HepG2 (cell line): ENCODE data around the gene RERE. TPM values are rescaled to one million over a fixed set of nuclear protein-coding genes. Genes with fewer than 3 reads are reported as not detected.

Experiments
- AHR ChIP-seq: IDR thresholded peaks from 2 replicates; pipeline ENCODE4 v1.6.1; 2018; ENCODE audit warnings: missing genetic modification reagents, missing compliant biosample characterization
- ARNT2 ChIP-seq: sonication (generic); formaldehyde crosslinking; IDR thresholded peaks from 2 replicates; pipeline ENCODE4 v1.8.0; 2022; ENCODE audit warnings: mild to moderate bottlenecking, low read depth, missing genetic modification reagents, moderate library complexity
- HNRNPL ChIP-seq: fragments of 200-400 bp; formaldehyde crosslinking; IDR thresholded peaks from 2 replicates; pipeline ENCODE4 v1.6.1; 2017; ENCODE audit warnings: mild to moderate bottlenecking, low read depth, low read length
- MIER2 ChIP-seq: IDR thresholded peaks from 2 replicates; pipeline ENCODE4 v1.6.1; 2016; ENCODE audit warnings: missing biosample characterization, missing genetic modification reagents
- RFX3 ChIP-seq: IDR thresholded peaks from 2 replicates; pipeline ENCODE4 v1.6.1; 2016; ENCODE audit warnings: missing biosample characterization, missing genetic modification reagents
- RXRA ChIP-seq: sonication (generic); formaldehyde crosslinking; IDR thresholded peaks from 2 replicates; pipeline ENCODE4 v1.5.1; 2020; ENCODE audit warnings: missing genetic modification reagents
- TBX3 ChIP-seq: fragments of 450-650 bp; IDR thresholded peaks from 2 replicates; pipeline ENCODE4 v1.6.1; 2017; ENCODE audit warnings: antibody characterized with exemption, mild to moderate bottlenecking, inconsistent platforms, borderline replicate concordance
- ZC3H13 ChIP-seq: sonication (generic); formaldehyde crosslinking; IDR thresholded peaks from 2 replicates; pipeline ENCODE4 v1.8.1; 2023; ENCODE audit warnings: mild to moderate bottlenecking, missing genetic modification reagents, moderate library complexity
- ZIK1 ChIP-seq: sonication (generic); formaldehyde crosslinking; IDR thresholded peaks from 2 replicates; pipeline ENCODE4 v1.5.0; 2020; ENCODE audit warnings: mild to moderate bottlenecking, low read depth, missing genetic modification reagents, borderline replicate concordance
- ZNF101 ChIP-seq: sonication (generic); formaldehyde crosslinking; IDR thresholded peaks from 2 replicates; pipeline ENCODE4 v1.4.0; 2020; ENCODE audit warnings: mild to moderate bottlenecking, low read depth, missing genetic modification reagents, borderline replicate concordance
- ZNF446 ChIP-seq: sonication (generic); formaldehyde crosslinking; IDR thresholded peaks from 2 replicates; pipeline ENCODE4 v1.5.0; 2020; ENCODE audit warnings: mild to moderate bottlenecking, missing genetic modification reagents
- ZNF720 ChIP-seq: sonication (generic); formaldehyde crosslinking; IDR thresholded peaks from 2 replicates; pipeline ENCODE4 v1.4.0; 2020; ENCODE audit warnings: missing genetic modification reagents
- ZNF780A ChIP-seq: sonication (generic); formaldehyde crosslinking; IDR thresholded peaks from 2 replicates; pipeline ENCODE4 v1.8.0; 2022; ENCODE audit warnings: mild to moderate bottlenecking, missing genetic modification reagents, moderate library complexity
- ZSCAN20 ChIP-seq: sonication (generic); formaldehyde crosslinking; IDR thresholded peaks from 2 replicates; pipeline ENCODE4 v1.4.0; 2020; ENCODE audit warnings: missing genetic modification reagents, mild to moderate bottlenecking, borderline replicate concordance
- ZSCAN29 ChIP-seq: sonication (generic); formaldehyde crosslinking; conservative IDR thresholded peaks from 2 replicates; pipeline ENCODE4 v1.4.0; 2020; ENCODE audit warnings: mild to moderate bottlenecking, missing genetic modification reagents
- polyA plus RNA-seq, 8 experiments: library from polyadenylated mRNA; depleted of rRNA in 3 of 8; stranded (reverse) in 7 of 8; unstranded in 1 of 8; fragments of >200 nt; fragmentation: Illumina TruSeq in 4 of 8; extraction: Trizol in 4 of 8; gene quantifications; 2 replicates each; pipeline versions ENCODE4 v1.2.1 to v1.2.3, GENCODE V29; 2011 to 2016; ENCODE audit warnings: low read depth in 4 of 8, missing spikeins in 1 of 8, mixed read lengths in 1 of 8; ENCODE audit not compliant: insufficient read depth in 1 of 8
- total RNA-seq, 5 experiments: library from RNA; depleted of rRNA; stranded (reverse); fragments of >200 nt; fragmentation: Illumina TruSeq; extraction: Trizol; gene quantifications; 2 replicates each; pipeline ENCODE4 v1.2.3, GENCODE V29; 2016; ENCODE audit warnings: low read depth in 1 of 5
- TF ChIP-seq, protein P1 (sequence below): sonication (generic); formaldehyde crosslinking; IDR thresholded peaks from 2 replicates; pipeline ENCODE4 v1.8.0; 2022; ENCODE audit warnings: missing genetic modification reagents, mild to moderate bottlenecking, moderate library complexity, borderline replicate concordance
- TF ChIP-seq, protein P2 (sequence below): sonication (generic); formaldehyde crosslinking; IDR thresholded peaks from 2 replicates; pipeline ENCODE4 v1.4.0; 2020; ENCODE audit warnings: missing genetic modification reagents, mild to moderate bottlenecking, borderline replicate concordance
- TF ChIP-seq, protein P3 (sequence below): sonication (generic); formaldehyde crosslinking; IDR thresholded peaks from 2 replicates; pipeline ENCODE4 v1.5.0; 2020; ENCODE audit warnings: missing genetic modification reagents
- TF ChIP-seq, protein P4 (sequence below): sonication (generic); formaldehyde crosslinking; IDR thresholded peaks from 2 replicates; pipeline ENCODE4 v1.9.0; 2022; ENCODE audit warnings: low read depth, missing genetic modification reagents
- TF ChIP-seq, protein P5 (sequence below): sonication (generic); formaldehyde crosslinking; IDR thresholded peaks from 2 replicates; pipeline ENCODE4 v1.5.1; 2020; ENCODE audit warnings: missing genetic modification reagents, mild to moderate bottlenecking, borderline replicate concordance

RERE gene
- total and polyA plus RNA-seq, 2 of the 13 experiments (the other 11 are each of a cell fraction or from before 2014, with no cell fraction given), result 18.3 to 21.9 TPM

DNA sequence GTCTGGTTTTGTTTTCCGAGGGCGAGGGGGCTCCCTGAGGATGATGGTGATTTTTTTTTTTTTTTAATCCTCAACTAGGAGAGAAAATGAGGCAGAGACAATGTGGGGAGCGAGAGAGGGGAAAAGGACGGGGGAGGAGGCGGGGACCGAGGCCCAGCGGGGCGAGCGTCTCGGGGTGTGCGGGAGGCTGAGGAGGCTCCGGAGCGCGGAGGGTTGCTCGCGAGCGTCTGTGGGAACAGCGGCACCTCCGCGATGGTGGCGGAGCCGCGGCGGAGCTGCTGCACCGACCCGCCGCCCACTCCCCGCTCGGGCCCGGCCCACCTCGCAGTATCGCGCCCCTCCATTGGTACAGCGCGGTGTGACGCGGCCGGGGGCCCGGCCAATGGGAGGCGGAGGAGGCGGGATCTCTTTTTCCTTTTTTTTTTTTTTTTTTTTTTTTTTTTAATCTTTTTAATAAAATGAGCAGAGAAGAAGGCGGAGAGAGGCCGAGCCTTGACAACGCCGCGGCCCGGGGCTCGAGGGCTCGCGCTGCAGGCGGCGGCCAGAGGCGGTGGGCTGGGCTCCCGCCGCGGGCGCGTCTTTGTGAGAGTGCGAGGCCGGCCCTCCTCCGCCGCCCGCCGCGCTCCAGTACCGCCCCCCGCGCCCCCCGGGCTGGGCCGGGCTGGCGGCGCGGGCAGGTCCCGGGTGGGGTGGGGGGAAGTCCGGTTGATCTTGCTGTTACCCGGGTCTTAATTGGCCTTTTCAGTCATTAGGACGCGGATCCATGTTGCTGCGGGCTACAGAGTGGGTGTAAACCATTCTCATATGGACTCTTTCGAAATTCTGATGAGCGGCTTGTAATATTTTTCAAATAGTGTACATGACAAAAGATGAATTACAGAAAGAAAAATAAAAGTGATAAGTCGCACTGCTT, at the start of gene RERE (continued):
- TF ChIP-seq ZSCAN20 (no peak), MIER2 (CRISPR knock-in tag) (no peak), RFX3 (CRISPR knock-in tag) (no peak), ZNF446 (CRISPR knock-in tag) (no peak), AHR (CRISPR knock-in tag) (no peak), ZSCAN29 (no peak), ARNT2 (CRISPR knock-in tag) (no peak), ZIK1 (CRISPR knock-in tag) (0 out of 2 replicates have a peak, but pooled peaks have one; percentile 20), ZNF720 (no peak), ZNF101 (no peak), HNRNPL (no peak), RXRA (CRISPR knock-in tag) (no peak), TBX3 (no peak), ZNF780A (CRISPR knock-in tag) (no peak), ZC3H13 (CRISPR knock-in tag) (no peak)
- TF ChIP-seq, protein P1, sequence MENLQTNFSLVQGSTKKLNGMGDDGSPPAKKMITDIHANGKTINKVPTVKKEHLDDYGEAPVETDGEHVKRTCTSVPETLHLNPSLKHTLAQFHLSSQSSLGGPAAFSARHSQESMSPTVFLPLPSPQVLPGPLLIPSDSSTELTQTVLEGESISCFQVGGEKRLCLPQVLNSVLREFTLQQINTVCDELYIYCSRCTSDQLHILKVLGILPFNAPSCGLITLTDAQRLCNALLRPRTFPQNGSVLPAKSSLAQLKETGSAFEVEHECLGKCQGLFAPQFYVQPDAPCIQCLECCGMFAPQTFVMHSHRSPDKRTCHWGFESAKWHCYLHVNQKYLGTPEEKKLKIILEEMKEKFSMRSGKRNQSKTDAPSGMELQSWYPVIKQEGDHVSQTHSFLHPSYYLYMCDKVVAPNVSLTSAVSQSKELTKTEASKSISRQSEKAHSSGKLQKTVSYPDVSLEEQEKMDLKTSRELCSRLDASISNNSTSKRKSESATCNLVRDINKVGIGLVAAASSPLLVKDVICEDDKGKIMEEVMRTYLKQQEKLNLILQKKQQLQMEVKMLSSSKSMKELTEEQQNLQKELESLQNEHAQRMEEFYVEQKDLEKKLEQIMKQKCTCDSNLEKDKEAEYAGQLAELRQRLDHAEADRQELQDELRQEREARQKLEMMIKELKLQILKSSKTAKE (CRISPR knock-in tag), result no peak
- TF ChIP-seq, protein P2, sequence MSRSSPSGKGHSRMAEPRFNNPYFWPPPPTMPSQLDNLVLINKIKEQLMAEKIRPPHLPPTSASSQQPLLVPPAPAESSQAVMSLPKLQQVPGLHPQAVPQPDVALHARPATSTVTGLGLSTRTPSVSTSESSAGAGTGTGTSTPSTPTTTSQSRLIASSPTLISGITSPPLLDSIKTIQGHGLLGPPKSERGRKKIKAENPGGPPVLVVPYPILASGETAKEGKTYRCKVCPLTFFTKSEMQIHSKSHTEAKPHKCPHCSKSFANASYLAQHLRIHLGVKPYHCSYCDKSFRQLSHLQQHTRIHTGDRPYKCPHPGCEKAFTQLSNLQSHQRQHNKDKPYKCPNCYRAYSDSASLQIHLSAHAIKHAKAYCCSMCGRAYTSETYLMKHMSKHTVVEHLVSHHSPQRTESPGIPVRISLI, result peak; percentile 92
- TF ChIP-seq, protein P3, sequence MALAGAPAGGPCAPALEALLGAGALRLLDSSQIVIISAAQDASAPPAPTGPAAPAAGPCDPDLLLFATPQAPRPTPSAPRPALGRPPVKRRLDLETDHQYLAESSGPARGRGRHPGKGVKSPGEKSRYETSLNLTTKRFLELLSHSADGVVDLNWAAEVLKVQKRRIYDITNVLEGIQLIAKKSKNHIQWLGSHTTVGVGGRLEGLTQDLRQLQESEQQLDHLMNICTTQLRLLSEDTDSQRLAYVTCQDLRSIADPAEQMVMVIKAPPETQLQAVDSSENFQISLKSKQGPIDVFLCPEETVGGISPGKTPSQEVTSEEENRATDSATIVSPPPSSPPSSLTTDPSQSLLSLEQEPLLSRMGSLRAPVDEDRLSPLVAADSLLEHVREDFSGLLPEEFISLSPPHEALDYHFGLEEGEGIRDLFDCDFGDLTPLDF (CRISPR knock-in tag), result no peak
- TF ChIP-seq, protein P4, sequence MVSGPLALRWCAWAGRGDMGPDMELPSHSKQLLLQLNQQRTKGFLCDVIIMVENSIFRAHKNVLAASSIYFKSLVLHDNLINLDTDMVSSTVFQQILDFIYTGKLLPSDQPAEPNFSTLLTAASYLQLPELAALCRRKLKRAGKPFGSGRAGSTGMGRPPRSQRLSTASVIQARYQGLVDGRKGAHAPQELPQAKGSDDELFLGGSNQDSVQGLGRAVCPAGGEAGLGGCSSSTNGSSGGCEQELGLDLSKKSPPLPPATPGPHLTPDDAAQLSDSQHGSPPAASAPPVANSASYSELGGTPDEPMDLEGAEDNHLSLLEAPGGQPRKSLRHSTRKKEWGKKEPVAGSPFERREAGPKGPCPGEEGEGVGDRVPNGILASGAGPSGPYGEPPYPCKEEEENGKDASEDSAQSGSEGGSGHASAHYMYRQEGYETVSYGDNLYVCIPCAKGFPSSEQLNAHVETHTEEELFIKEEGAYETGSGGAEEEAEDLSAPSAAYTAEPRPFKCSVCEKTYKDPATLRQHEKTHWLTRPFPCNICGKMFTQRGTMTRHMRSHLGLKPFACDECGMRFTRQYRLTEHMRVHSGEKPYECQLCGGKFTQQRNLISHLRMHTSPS (CRISPR knock-in tag), result no peak
- TF ChIP-seq, protein P5, sequence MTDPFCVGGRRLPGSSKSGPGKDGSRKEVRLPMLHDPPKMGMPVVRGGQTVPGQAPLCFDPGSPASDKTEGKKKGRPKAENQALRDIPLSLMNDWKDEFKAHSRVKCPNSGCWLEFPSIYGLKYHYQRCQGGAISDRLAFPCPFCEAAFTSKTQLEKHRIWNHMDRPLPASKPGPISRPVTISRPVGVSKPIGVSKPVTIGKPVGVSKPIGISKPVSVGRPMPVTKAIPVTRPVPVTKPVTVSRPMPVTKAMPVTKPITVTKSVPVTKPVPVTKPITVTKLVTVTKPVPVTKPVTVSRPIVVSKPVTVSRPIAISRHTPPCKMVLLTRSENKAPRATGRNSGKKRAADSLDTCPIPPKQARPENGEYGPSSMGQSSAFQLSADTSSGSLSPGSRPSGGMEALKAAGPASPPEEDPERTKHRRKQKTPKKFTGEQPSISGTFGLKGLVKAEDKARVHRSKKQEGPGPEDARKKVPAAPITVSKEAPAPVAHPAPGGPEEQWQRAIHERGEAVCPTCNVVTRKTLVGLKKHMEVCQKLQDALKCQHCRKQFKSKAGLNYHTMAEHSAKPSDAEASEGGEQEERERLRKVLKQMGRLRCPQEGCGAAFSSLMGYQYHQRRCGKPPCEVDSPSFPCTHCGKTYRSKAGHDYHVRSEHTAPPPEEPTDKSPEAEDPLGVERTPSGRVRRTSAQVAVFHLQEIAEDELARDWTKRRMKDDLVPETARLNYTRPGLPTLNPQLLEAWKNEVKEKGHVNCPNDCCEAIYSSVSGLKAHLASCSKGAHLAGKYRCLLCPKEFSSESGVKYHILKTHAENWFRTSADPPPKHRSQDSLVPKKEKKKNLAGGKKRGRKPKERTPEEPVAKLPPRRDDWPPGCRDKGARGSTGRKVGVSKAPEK, result no peak
